GM18519 (cell line): ENCODE results near the gene RASL12.
"Not testable (repeated sequence)": the region's sequence is repeated elsewhere in the genome, so short reads cannot be mapped to it uniquely, and the experiment has no call there.

Source experiments
- ATAC-seq: cut with Tn5 transposase; IDR thresholded peaks from one replicate; pipeline ENCODE4 v1.9.1; 2021; ENCODE audit warnings: mild to moderate bottlenecking, moderate library complexity; ENCODE audit not compliant: unreplicated experiment, low FRiP score

RASL12 gene

DNA sequence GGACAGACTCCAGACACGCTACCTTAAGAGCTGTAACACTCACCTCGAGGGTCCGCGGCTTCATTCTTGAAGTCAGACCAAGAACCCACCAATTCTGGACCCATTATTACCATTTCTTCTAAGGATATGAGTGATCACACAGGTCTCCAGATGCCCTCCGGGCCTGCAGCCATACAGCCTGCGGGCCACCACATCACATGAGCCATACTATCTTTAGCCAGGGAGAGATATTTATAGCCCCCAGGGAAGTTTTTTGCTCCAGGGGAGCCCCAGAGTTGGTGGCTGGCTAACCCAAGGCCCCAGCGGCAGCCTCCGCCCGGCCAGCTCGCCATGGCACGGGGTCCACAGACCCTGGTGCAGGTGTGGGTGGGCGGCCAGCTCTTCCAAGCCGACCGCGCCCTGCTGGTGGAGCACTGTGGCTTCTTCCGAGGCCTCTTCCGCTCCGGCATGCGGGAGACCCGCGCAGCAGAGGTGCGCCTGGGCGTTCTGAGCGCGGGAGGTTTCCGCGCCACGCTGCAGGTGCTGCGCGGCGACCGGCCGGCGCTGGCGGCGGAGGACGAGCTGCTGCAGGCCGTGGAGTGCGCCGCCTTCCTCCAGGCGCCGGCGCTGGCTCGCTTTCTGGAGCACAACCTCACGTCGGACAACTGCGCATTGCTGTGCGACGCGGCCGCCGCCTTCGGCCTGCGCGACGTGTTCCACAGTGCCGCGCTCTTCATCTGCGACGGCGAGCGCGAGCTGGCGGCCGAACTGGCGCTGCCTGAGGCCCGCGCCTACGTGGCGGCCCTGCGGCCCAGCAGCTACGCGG lies 8.9 kb upstream of the RASL12 start, which contains the start of gene KBTBD13:
Gene KBTBD13, plus strand, starts transcription at position 261 of the 805 bp plus-strand sequence. Its CDS starts 70 bp downstream, at position 331.
- ATAC-seq: no peak

GRCh38 chr15:65075607-65076395 lies 8.0 kb upstream of the RASL12 start:
- ATAC-seq: not testable (repeated sequence)

GRCh38 chr15:65074946-65075345 lies 7.2 kb upstream of the RASL12 start:
- ATAC-seq: not testable (repeated sequence)

GRCh38 chr15:65072617-65073016 lies 4.8 kb upstream of the RASL12 start:
- no peak for ATAC-seq

DNA sequence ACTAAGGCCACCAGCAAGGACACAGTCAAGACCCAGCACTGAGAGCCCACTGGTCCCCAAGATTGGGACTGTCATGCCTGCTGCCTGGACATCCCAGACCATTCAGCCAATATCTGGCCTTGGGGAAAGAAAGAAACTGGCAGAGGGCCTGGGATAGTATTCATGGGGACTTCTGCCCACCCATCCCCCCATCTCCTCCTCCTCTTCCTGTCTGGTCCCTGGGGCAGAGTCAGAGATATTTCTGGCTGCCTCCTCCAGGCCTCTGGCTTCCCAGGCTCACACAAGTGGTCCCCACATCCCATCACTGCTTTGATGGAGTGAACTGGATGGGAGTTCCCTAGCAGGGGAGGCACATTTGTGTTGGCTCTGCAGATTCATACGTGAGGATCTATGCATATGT lies 4.2 kb upstream of the RASL12 start:
- ATAC-seq: no peak

GRCh38 chr15:65071381-65071811 lies 3.6 kb upstream of the RASL12 start:
- no peak for ATAC-seq

- ATAC-seq: no peak
These were observed 2.2 kb upstream of the RASL12 start for GRCh38 chr15:65069779-65070546.

- ATAC-seq: no peak
These were observed 1.4 kb upstream of the RASL12 start for GRCh38 chr15:65069179-65069578.

- ATAC-seq: no peak
These were observed 605 bp upstream of the RASL12 start for GRCh38 chr15:65068403-65068788.

GRCh38 chr15:65067317-65067644 lies 510 bp downstream of the RASL12 start:
- ATAC-seq: no peak

DNA sequence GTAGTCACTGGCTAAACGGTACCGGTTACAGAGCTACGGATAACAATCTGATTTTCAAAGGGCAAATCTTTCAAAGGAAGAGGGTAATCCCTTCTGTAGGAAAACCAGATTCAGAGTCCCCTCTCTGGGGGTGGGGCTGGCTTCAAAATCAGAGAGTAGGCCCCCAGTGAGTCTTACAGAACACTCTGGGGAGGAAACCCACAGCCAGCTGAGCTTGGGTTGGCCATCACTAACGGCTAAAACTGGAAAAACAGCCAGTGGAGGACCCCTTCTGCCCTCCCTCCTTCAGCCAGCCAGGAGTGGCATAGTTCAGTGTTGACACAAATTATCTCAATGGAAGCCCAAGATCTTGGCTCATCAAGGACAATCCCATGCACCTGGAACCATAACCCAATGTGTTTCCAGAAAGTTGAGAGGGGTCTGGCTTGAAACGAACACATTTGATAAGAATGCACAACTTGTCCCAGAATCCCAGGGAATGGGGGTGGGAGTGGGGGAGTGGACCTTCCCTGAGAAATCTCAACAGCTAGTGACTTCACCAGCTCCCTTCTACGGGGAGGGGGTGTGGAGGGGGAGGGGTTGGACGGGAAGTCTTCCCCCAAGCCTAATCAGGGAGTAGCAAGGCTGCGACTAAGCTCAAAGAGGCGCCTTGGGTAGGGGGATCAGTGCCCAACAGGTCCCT lies 1.0 kb downstream of the RASL12 start:
- ATAC-seq: no peak

DNA sequence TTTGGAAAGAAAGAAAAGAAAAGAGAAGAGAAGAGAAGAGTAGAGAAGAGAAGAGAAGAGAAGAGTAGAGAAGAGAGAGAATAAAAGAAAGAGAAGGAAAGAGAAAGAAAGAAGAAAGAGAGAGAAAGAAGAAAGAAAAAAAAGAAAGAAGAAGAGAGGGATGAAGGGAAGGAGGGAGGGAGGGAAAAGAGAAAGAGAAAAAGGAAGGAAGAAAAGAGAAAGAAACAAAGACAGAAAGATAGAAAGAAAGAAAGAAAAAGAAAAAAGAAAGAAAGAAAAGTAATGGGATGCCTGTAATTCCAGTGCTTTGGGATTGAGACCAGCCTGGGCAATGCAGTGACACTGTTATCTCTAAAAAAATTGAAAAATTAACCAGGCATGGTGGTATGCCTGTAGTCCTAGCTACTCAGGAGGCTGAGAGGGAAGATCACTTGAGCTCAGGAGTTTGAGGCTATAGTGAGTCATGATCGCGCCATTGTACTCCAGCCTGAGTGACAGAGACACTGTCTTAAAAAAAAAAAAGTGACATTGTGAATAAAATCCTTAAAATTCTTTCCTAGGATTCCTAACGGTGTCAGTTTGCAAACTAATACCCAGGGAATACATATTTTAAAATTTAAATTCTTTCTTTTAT lies 1.7 kb downstream of the RASL12 start:
- ATAC-seq: no peak

DNA sequence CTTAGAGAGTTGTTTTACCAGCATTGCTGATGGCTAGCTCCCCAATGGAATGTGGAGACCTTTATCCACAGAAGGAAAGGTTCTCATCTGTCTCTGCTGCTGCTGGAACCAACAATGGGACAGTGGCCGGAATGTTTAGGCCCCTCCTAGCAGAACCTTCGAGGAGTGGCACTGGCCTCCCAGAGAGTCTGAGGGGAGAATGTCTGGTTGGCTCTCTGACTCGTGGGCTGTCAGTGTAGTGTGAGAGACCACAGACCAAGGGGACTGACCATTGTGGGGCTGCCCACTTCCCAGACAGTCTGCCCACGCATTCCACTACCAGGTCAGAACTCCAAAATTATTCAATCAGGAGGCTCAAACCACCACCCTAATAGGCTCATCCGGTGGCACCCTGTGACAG lies 5.1 kb downstream of the RASL12 start:
- ATAC-seq: no peak

- ATAC-seq: no peak
These were observed 5.7 kb downstream of the RASL12 start for GRCh38 chr15:65062061-65062460.

- ATAC-seq: no peak
These were observed 7.0 kb downstream of the RASL12 start for GRCh38 chr15:65060641-65061397.

GRCh38 chr15:65059931-65060596 lies 7.7 kb downstream of the RASL12 start:
- no peak for ATAC-seq

- no peak for ATAC-seq
These were observed 8.4 kb downstream of the RASL12 start for GRCh38 chr15:65059369-65059750.

- no peak for ATAC-seq
These were observed 9.1 kb downstream of the RASL12 start for GRCh38 chr15:65058394-65059368.
